Neural cell (in vitro differentiated cells): ENCODE results near the gene PTK6. TPM values are rescaled to one million over a fixed set of nuclear protein-coding genes. Genes with fewer than 3 reads are reported as not detected.

ENCODE experiments used
- H2AFZ ChIP-seq: fragments of 200-600, 300-800 bp; sonication (generic), shearing (Covaris generic); 2 replicates; pipeline ENCODE4 v1.6.0; 2014; ENCODE audit warnings: low read depth, mild to moderate bottlenecking, antibody characterized with exemption, low read length, moderate library complexity
- H3F3A ChIP-seq: fragments of 200-600 bp; shearing (Covaris generic); 2 replicates; pipeline ENCODE4 v1.6.1; 2016; ENCODE audit warnings: mild to moderate bottlenecking, moderate library complexity, mixed read lengths, antibody characterized with exemption, low read length; ENCODE audit not compliant: insufficient read depth, poor library complexity, severe bottlenecking
- H3K27ac ChIP-seq: fragments of 200-600, 300-800 bp; sonication (generic), shearing (Covaris generic); 2 replicates; pipeline ENCODE4 v1.5.1; 2014; ENCODE audit warnings: mild to moderate bottlenecking, low read length, moderate library complexity
- H3K27me3 ChIP-seq: fragments of 300-800, 200-600 bp; sonication (generic), shearing (Covaris generic); 2 replicates; pipeline ENCODE4 v1.6.0; 2014; ENCODE audit warnings: mild to moderate bottlenecking, low read depth, low read length, moderate library complexity; ENCODE audit not compliant: insufficient read depth
- H3K36me3 ChIP-seq: fragments of 300-800, 200-600 bp; sonication (generic), shearing (Covaris generic); 2 replicates; pipeline ENCODE4 v1.5.1; 2014; ENCODE audit warnings: mild to moderate bottlenecking, antibody characterized with exemption, low read length, moderate library complexity; ENCODE audit not compliant: insufficient read depth
- H3K4me2 ChIP-seq: fragments of 300-800, 200-600 bp; sonication (generic), shearing (Covaris generic); 2 replicates; pipeline ENCODE4 v1.6.0; 2014; ENCODE audit warnings: mild to moderate bottlenecking, low read length
- H3K4me3 ChIP-seq: fragments of 300-800, 200-600 bp; sonication (generic), shearing (Covaris generic); 2 replicates; pipeline ENCODE4 v1.5.1; 2014; ENCODE audit warnings: mild to moderate bottlenecking, low read length, moderate library complexity
- H3K79me2 ChIP-seq: fragments of 200-600 bp; shearing (Covaris generic); replicated peaks from 2 replicates; pipeline ENCODE4 v1.6.0; 2014; ENCODE audit warnings: mild to moderate bottlenecking, low read length, moderate library complexity; ENCODE audit not compliant: insufficient read depth
- H3K9ac ChIP-seq: fragments of 300-800, 200-600 bp; sonication (generic), shearing (Covaris generic); 2 replicates; pipeline ENCODE4 v1.6.1; 2016; ENCODE audit warnings: mild to moderate bottlenecking, low read length, mixed read lengths
- H3K9me2 ChIP-seq: fragments of 200-600 bp; shearing (Covaris generic); 2 replicates; pipeline ENCODE4 v1.6.1; 2016; ENCODE audit warnings: mild to moderate bottlenecking, low read length, mixed read lengths; ENCODE audit not compliant: insufficient read depth
- H3K9me3 ChIP-seq: fragments of 200-600, 300-800 bp; sonication (generic), shearing (Covaris generic); 2 replicates; pipeline ENCODE4 v1.6.1; 2016; ENCODE audit warnings: mild to moderate bottlenecking, mixed run types, low read length, moderate library complexity, mixed read lengths
- H4K20me1 ChIP-seq: fragments of 200-600 bp; shearing (Covaris generic); 2 replicates; pipeline ENCODE4 v1.6.1; 2016; ENCODE audit warnings: mild to moderate bottlenecking, mixed run types; ENCODE audit not compliant: insufficient read depth
- EP300 ChIP-seq: fragments of 450-650 bp; conservative IDR thresholded peaks from 2 replicates; pipeline ENCODE4 v1.6.1; 2014; ENCODE audit warnings: antibody characterized with exemption, mild to moderate bottlenecking, moderate library complexity; ENCODE audit not compliant: poor library complexity, severe bottlenecking
- MXI1 ChIP-seq: fragments of 450-650 bp; conservative IDR thresholded peaks from 2 replicates; pipeline ENCODE4 v1.6.1; 2014; ENCODE audit warnings: antibody characterized with exemption, mild to moderate bottlenecking; ENCODE audit not compliant: poor library complexity, severe bottlenecking
- POLR2AphosphoS5 ChIP-seq: IDR thresholded peaks from 2 replicates; pipeline ENCODE4 v1.6.1; 2012
- RAD21 ChIP-seq: fragments of 450-650 bp; conservative IDR thresholded peaks from 2 replicates; pipeline ENCODE4 v1.6.1; 2014; ENCODE audit warnings: antibody characterized with exemption, mild to moderate bottlenecking, moderate library complexity
- SMC3 ChIP-seq: fragments of 450-650 bp; conservative IDR thresholded peaks from 2 replicates; pipeline ENCODE4 v1.6.1; 2014; ENCODE audit warnings: antibody characterized with exemption, mild to moderate bottlenecking, moderate library complexity; ENCODE audit not compliant: poor library complexity
- TAF1 ChIP-seq: IDR thresholded peaks from 2 replicates; pipeline ENCODE4 v1.6.1; 2012; ENCODE audit warnings: low read depth
- polyA plus RNA-seq: library from polyadenylated mRNA; depleted of rRNA; stranded (reverse); fragments of >200 nt; gene quantifications from 2 replicates; pipeline ENCODE4 v1.2.3, GENCODE V29; 2014
- TF ChIP-seq, protein P1 (sequence below): IDR thresholded peaks from 2 replicates; pipeline ENCODE4 v1.6.1; 2012; ENCODE audit warnings: borderline replicate concordance
- TF ChIP-seq, protein P2 (sequence below): fragments of 450-650 bp; IDR thresholded peaks from 2 replicates; pipeline ENCODE4 v1.5.1; 2014; ENCODE audit warnings: antibody characterized with exemption, mild to moderate bottlenecking, moderate library complexity; ENCODE audit not compliant: poor library complexity, severe bottlenecking

Gene PTK6
- polyA plus RNA-seq, 1 donor from 2014 or later, result not detected

DNA sequence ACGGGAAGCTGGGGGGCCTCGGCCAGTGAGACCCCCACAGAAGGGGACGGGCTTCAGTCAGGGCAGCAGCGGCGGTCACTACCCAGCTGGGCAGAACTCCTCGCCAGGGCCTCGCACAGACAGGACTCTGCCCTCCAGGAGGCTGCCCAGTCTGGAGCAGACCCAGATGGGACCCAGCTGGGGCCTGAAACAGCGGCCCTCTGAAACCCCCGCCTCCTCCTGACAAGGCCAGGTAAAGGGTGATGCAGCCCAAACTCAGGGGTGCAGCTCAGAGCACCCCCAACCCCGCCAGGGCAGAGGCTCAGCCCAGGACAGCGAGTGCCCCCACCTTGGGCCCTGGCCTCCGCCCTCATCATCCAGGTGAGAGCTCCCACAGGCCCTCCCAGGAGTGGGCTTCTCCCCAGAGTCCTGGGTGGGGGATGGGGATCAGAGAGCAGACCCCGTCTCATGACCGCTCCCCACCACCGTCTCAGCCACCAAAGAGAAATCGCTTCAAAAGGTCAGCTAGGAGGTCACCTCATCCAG is 40.5 kb downstream of the PTK6 start:
- H3K36me3 ChIP-seq, result peaks cover 12% of the 10 kb centered on the region
- no peaks in the 10 kb centered on the region for H3F3A ChIP-seq
- H2AFZ ChIP-seq, result no peak overlapping the region
- peak overlapping the region; percentile 85 for H3K9ac ChIP-seq
- H3K79me2 ChIP-seq, result peaks cover 3% of the 10 kb centered on the region
- no peaks in the 10 kb centered on the region for H3K9me3 ChIP-seq
- peak overlapping the region; percentile 88 for H3K4me3 ChIP-seq
- H3K27ac ChIP-seq, result peak overlapping the region; percentile 47
- TF ChIP-seq, protein P1, sequence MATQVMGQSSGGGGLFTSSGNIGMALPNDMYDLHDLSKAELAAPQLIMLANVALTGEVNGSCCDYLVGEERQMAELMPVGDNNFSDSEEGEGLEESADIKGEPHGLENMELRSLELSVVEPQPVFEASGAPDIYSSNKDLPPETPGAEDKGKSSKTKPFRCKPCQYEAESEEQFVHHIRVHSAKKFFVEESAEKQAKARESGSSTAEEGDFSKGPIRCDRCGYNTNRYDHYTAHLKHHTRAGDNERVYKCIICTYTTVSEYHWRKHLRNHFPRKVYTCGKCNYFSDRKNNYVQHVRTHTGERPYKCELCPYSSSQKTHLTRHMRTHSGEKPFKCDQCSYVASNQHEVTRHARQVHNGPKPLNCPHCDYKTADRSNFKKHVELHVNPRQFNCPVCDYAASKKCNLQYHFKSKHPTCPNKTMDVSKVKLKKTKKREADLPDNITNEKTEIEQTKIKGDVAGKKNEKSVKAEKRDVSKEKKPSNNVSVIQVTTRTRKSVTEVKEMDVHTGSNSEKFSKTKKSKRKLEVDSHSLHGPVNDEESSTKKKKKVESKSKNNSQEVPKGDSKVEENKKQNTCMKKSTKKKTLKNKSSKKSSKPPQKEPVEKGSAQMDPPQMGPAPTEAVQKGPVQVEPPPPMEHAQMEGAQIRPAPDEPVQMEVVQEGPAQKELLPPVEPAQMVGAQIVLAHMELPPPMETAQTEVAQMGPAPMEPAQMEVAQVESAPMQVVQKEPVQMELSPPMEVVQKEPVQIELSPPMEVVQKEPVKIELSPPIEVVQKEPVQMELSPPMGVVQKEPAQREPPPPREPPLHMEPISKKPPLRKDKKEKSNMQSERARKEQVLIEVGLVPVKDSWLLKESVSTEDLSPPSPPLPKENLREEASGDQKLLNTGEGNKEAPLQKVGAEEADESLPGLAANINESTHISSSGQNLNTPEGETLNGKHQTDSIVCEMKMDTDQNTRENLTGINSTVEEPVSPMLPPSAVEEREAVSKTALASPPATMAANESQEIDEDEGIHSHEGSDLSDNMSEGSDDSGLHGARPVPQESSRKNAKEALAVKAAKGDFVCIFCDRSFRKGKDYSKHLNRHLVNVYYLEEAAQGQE, result no peak
- TF ChIP-seq, protein P2, sequence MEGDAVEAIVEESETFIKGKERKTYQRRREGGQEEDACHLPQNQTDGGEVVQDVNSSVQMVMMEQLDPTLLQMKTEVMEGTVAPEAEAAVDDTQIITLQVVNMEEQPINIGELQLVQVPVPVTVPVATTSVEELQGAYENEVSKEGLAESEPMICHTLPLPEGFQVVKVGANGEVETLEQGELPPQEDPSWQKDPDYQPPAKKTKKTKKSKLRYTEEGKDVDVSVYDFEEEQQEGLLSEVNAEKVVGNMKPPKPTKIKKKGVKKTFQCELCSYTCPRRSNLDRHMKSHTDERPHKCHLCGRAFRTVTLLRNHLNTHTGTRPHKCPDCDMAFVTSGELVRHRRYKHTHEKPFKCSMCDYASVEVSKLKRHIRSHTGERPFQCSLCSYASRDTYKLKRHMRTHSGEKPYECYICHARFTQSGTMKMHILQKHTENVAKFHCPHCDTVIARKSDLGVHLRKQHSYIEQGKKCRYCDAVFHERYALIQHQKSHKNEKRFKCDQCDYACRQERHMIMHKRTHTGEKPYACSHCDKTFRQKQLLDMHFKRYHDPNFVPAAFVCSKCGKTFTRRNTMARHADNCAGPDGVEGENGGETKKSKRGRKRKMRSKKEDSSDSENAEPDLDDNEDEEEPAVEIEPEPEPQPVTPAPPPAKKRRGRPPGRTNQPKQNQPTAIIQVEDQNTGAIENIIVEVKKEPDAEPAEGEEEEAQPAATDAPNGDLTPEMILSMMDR, result no peak
- TF ChIP-seq EP300 (no peak), TAF1 (no peak), POLR2AphosphoS5 (no peak), SMC3 (no peak)
- H3K9me2 ChIP-seq, result no peaks in the 10 kb centered on the region
- no peaks in the 10 kb centered on the region for H3K27me3 ChIP-seq
- peak overlapping the region; percentile 78 for H3K4me2 ChIP-seq
- H4K20me1 ChIP-seq, result no peaks in the 10 kb centered on the region

DNA sequence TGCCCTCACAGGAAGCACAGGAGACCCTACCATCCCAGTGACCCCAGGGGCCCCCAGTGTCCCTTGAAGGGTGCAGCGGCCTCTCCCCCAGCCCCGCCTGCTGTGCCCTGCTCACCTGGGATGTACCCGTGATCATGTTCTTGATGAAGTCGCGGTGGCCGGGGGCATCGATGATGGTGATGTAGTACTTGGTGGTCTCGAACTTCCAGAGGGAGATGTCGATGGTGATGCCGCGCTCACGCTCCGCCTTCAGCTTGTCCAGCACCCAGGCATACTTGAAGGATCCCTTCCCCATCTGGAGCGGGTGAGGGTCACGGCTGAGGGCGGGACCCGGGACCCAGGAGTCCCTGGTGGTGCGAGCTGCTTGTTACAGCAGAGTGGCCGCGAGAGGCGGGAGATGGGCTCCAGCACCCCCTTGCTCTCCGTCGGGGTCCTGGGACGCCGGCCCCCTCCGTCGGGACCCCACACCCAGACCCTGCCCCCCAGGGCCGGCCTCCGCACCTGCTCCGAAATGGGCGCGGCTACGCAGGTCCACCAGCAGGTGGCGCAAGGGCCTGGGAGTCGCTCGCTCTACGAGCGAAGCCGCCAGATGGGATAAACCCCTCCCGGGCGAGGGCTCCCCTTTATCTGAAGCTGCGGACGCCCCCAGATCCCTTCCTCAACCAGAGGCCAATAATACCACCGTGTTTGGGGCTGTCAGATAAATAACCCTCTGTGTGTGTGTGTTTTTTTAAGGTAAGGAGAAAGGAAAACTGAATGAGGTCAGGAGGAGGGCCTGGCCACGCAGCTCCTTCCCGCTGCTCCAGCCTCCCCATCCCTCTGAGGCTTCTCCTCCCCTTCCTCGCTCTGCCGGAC is 41.2 kb downstream of the PTK6 start:
- peak overlapping the region; percentile 85 for H3K9ac ChIP-seq
- H3K9me2 ChIP-seq, result no peaks in the 10 kb centered on the region
- peaks cover 3% of the 10 kb centered on the region for H3K79me2 ChIP-seq
- H3F3A ChIP-seq, result no peaks in the 10 kb centered on the region
- H3K4me2 ChIP-seq, result peak overlapping the region; percentile 78
- peak overlapping the region; percentile 88 for H3K4me3 ChIP-seq
- no peaks in the 10 kb centered on the region for H4K20me1 ChIP-seq
- H3K27me3 ChIP-seq, result no peaks in the 10 kb centered on the region
- H2AFZ ChIP-seq, result no peak overlapping the region
- H3K36me3 ChIP-seq, result peaks cover 18% of the 10 kb centered on the region
- peak overlapping the region; percentile 47 for H3K27ac ChIP-seq
- no peaks in the 10 kb centered on the region for H3K9me3 ChIP-seq
- peak; percentile 79 for TF ChIP-seq RAD21
- no peak for TF ChIP-seq EP300
- peak; percentile 41 for TF ChIP-seq MXI1
- TF ChIP-seq, protein P2, result peak; percentile 94
- TF ChIP-seq, protein P1, result no peak
- TF ChIP-seq SMC3, result peak; percentile 89
